NCI-H510A treated with DMSO at 0.1 percent for 48 hours (cell line): ENCODE measurements around the gene BOLA2B.
"Not testable (repeated sequence)": the region's sequence is repeated elsewhere in the genome, so short reads cannot be mapped to it uniquely, and the experiment has no call there.

ENCODE experiments used
- DNase-seq: peaks from one replicate; lab custom pipeline; 2025; lab: John Stamatoyannopoulos, UW

The BOLA2B gene

GRCh38 chr16:30184096-30184890 is 9.2 kb downstream of the BOLA2B start:
- DNase-seq, result peak; percentile 93

GRCh38 chr16:30183233-30184095 is 10.0 kb downstream of the BOLA2B start, which contains the start of gene CORO1A:
Gene CORO1A, plus strand, starts transcription at chr16:30183602. Its CDS starts 1,608 bp downstream, at chr16:30185210.
- DNase-seq, result peak; percentile 86

- no peak for DNase-seq
These were observed 12.7 kb downstream of the BOLA2B start for GRCh38 chr16:30180741-30181140.

GRCh38 chr16:30179931-30180330 is 13.5 kb downstream of the BOLA2B start:
- no peak for DNase-seq

- no peak for DNase-seq
These were observed 14.3 kb downstream of the BOLA2B start for GRCh38 chr16:30179195-30179594.

GRCh38 chr16:30176876-30177275 is 16.6 kb downstream of the BOLA2B start:
- not testable (repeated sequence) for DNase-seq

GRCh38 chr16:30173054-30173453 is 20.4 kb downstream of the BOLA2B start:
- DNase-seq, result no peak

- DNase-seq, result not testable (repeated sequence)
These were observed 23.3 kb downstream of the BOLA2B start for GRCh38 chr16:30170145-30170544.

GRCh38 chr16:30169416-30169815 is 24.1 kb downstream of the BOLA2B start:
- not testable (repeated sequence) for DNase-seq

- not testable (repeated sequence) for DNase-seq
These were observed 24.7 kb downstream of the BOLA2B start for GRCh38 chr16:30168746-30169145.

- no peak for DNase-seq
These were observed 27.1 kb downstream of the BOLA2B start for GRCh38 chr16:30166202-30166902.

- DNase-seq, result no peak
These were observed 29.9 kb downstream of the BOLA2B start for GRCh38 chr16:30163538-30163937.

- no peak for DNase-seq
These were observed 36.3 kb downstream of the BOLA2B start for GRCh38 chr16:30157214-30157613.

GRCh38 chr16:30155188-30155587 is 38.3 kb downstream of the BOLA2B start:
- no peak for DNase-seq

GRCh38 chr16:30152517-30152916 is 40.9 kb downstream of the BOLA2B start:
- no peak for DNase-seq

- no peak for DNase-seq
These were observed 42.4 kb downstream of the BOLA2B start for GRCh38 chr16:30151091-30151490.

- DNase-seq, result no peak
These were observed 44.1 kb downstream of the BOLA2B start for GRCh38 chr16:30149250-30149930.

- no peak for DNase-seq
These were observed 45.5 kb downstream of the BOLA2B start for GRCh38 chr16:30147843-30148510.

GRCh38 chr16:30145657-30146056 is 47.8 kb downstream of the BOLA2B start:
- DNase-seq, result no peak

- no peak for DNase-seq
These were observed 48.5 kb downstream of the BOLA2B start for GRCh38 chr16:30144917-30145316.

GRCh38 chr16:30144017-30144416 is 49.4 kb downstream of the BOLA2B start:
- DNase-seq, result no peak
